Measurements from ENCODE around the gene FRYL.
"Not testable (repeated sequence)": the region's sequence is repeated elsewhere in the genome, so short reads cannot be mapped to it uniquely, and the experiment has no call there.

The FRYL gene

DNA sequence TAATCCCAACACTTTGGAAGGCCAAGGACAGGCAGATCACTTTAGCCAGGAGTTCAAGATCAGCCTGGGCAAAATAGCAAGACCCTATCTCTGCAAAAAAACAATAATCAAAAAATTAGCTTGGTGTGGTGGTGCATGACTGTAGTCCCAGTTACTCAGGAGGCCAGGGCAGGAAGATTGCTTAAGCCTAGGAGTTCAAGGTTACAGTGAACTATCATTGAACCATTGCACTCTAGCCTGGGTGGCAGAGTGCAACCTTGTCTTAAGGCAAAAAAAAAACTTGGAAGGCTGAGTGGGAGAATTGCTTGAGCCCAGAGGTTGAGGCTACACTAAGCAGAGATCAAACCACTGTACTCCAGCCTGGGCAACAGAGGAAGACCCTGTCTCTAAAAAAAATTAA lies 5.2 kb upstream of the FRYL start:
- no peak for DNase-seq (ENCODE audit: low read depth in 2 of 2)

DNA sequence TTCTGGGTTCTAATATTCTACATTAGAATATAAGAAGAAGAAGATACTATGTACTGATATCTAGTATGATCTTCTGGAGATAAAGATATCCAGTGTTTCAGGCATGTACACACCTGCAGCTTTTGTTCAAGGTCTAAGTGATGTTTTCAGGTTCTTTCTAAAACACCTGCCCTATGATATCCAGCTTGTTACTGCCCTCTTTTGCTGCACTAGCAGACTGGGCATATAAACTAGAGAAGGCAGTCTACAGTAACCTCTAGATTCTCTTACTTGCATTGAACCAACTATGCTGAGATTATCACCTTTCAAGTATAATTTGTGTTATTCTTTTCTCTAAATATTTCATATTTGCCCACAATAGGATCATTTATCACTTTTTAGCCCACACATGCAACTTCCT lies 1.9 kb upstream of the FRYL start:
- no peak for DNase-seq (ENCODE audit: low read depth in 2 of 2)

DNA sequence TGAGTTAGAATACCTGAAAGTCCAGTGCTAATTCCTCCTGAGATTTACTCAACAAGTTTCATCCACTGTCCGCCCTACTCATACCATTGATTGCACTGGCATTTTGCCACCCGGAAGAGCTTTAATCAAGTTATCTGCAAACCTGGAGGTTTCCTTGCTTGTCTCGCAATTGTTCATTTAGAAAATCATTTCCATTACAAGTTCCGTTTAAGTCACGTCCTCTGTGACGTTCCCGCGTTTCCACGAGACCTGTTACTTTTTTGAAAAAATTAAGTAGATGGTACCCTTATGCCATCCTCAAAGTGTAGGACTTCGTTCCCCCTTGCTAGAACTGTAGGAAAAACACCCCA lies 761 bp upstream of the FRYL start:
- DNase-seq (ENCODE audit: low read depth in 2 of 2) = peak in 1 of 2 donors; percentile 10

DNA sequence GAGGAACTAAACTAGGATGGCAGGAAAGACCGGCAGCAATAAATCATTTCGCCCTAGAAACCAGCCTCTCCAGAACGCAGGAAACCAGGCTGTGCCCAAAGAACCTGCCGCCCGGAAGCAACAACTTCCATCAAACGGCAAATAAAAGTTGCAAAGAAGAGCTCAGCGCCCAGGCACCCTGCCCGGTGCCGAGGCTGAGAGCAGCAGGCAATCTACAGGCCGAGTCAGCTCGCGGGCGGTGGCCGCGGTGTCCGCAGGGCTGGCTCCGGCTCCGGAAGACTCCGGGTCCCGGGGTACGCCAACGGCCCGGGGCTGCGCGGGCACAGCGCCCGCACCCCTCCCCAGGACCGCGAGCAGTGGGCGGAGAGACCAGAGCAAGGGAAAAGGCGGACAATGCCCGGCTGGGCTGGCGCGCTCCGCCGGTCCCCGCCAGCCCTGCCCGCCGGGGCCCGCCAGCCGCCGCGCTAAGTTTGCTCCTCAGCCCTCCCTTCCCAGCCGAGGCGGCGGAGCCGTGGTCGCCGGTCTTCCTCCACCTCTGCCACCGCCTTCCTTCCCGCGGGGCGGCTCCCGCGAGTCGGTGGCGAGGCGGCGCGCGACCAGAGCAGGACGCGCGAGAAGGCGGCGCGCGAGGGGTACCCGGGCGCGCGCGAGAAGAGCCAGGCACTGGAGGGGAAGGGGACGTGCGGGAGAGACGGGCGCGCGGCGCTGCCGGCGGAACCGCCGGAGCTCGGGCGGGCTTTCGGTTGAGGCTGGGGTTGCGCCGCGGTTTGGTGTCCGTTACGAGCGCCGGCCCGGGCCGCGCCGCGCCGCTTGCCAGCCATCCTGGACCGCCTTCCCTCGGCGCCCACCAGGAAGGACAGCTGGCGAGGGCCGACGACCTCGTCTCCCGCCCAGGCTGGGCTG lies 733 bp downstream of the FRYL start:
- peak; percentile 16 to 61 for DNase-seq (ENCODE audit: low read depth in 2 of 2)

DNA sequence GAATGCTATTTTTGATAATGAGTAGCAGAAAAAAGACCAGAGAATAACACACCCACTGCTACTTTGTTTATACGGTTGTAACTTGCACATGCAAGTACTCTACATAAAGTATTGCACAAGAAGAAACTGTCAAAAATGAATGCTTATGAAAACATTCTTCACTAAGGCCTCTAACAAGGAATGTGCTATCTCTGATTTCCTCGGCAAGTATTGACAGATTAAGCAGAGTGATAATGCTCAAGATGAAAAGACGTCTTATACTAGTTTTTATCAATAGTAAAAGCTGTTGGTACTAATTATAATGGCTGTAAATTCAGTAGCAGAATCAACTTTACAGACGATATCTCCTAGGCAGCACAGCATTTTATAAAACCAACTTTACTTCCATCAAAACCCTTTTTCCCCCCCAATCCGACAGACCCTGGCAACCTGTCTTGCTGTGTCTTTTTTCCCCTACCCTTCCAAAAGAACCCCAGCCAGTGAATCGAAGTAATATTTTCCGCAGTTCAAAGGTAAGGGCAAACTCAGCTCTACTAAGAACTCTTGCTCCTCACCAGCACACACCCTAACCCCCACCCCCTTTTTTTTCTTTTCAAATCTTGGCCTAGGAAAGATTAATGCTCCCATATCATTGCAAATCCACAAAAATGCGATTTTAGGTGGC lies 1.5 kb downstream of the FRYL start:
- DNase-seq (ENCODE audit: low read depth in 2 of 2) = no peak

DNA sequence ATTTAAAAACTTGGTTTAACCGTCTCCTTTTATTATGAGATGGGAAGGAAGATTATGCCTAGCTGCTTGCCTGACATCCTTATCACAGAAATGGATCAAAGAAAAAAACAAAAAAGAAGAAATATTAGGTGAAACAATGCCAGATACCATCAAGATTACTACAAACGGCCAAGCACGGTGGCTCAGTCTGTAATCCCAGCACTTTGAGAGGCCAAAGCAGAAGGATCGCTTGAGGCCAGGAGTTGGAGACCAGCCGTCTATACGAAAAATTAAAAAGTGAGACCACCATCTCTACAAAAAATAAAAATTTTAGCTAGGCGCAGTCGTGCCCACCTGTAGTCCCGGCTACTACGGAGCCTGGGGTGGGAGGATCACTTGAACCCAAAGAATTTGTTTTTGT lies 2.3 kb downstream of the FRYL start:
- DNase-seq (ENCODE audit: low read depth in 2 of 2) = no peak

DNA sequence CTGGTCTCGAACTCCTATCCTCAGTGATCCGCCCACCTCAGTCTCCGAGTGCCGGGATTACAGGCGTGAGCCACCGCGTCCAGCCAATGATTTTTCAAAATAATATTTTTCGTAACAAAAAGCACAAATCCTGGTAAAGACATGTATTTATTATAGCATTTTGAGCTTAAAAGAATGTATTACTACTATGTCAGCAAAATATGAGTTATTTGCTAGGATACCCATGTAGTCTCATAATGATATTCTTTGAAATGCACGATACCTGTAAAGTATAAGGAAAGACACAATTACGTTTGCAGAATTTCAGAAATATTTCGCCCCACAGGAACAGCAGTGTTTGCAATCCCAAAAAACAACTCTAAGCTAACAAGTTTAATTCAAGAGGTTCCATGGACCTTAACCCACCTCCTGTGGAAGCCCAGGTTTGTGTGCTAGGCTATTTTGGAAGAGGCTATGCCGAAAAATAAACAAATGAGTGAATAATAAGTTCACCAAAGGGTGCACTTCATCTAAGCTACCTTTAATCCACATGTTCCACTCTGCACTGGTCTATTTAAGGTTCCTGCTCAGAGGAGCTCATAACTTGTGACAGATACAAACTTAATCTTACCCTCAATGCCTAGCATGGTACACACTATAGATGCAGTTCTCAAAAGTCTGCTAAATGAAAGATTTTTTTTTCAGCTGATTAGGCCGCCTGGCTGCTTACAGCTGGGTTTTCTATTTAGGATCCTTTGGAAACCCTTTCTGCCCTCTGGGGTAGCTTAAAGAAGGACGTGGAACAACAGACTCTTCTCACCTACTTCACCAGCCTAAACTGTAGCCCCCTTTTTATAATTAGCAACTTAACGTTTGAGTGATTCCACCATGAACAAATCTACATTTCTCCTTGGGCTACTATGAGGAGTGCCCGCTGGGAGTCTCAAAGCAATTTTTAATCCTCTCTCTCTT lies 5.0 kb downstream of the FRYL start:
- DNase-seq (ENCODE audit: low read depth in 2 of 2) = no peak

DNA sequence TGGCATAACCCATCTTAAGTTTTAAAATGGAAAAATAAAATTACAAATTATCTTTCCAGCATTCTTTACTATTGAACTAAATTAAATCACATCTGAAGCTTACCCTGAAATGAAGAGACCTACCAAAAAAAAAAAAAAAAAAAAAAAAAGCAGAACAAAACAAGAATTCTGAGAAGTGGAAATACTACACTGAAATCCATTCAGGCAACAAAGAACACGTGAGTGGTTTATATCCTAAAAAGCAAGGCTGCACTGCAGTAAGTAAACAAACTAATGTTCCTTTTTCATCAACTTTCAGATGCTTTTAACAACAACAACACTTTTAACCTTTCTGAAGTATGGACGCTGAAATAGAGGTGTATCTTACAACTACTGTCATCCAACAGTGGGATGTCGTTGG lies 7.5 kb downstream of the FRYL start:
- no peak for DNase-seq (ENCODE audit: low read depth in 2 of 2)

DNA sequence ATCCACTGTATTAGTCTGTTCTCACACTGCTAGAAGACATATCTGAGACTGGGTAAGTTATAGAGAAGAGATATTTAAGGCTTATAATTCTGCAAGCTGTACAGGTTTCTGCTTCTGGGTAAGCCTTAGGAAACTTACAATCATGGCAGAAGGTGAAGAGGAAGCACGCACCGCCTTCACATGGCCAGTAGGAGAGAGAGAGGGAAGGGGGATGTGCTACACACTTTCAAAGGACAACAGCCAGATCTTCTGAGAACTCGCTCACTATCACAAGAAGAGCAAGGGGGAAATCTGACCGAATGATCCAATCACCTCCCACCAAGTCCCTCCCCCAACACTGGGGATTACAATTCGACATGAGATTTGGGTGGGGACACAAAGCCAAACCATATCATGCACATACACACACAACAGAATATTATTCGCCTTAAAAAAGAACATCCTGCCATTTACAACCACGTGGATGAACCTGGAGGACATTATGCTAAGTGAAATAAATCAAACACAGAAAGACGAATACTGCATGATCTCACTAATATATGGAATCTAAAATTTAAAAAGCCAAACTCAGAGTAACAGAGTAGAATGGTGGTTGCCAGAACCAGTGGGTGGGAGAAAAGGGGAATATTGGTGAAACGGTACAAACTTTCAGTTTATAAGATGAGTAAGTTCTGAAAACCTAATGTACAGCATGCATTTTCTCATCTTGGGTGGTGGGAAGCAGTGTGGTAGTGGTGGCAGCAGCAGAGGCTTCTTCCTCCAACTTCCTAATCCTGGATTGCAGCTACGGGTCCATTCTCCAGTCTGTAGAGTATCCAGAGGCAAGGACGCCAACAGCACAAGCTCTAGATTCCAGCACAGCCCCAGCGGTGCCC lies 12.8 kb downstream of the FRYL start:
- DNase-seq (ENCODE audit: low read depth in 2 of 2) = no peak

DNA sequence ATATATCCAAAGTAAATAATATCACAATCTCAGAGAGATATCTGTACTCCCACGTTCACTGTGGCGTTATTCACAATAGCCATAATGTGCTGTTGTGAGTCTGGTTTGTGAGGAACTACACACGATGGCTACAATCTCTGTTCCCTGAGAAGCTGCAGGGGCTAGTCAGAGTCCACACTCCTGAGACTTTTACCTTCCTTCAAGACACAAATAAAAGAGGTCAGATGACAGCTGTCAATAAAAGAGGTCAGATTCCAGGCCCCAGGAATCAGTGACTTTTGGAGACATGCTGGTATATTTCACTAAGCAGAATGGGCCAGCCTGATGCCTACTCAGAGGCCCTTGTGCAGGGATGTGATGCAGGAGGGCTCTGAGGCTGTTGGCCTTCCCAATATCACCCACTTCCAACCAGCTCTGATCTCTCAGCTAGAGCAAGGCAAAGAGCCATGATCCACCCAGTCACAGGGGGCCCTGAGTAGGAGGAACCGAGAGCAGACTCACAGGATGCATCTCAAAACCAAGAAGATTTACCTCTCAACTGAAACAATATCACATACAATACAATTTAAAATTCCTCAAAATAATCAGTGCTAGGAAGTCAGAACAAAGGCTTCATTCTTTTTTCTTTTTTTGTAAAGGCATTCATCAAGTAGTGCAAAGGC lies 13.8 kb downstream of the FRYL start:
- no peak for DNase-seq (ENCODE audit: low read depth in 2 of 2)

DNA sequence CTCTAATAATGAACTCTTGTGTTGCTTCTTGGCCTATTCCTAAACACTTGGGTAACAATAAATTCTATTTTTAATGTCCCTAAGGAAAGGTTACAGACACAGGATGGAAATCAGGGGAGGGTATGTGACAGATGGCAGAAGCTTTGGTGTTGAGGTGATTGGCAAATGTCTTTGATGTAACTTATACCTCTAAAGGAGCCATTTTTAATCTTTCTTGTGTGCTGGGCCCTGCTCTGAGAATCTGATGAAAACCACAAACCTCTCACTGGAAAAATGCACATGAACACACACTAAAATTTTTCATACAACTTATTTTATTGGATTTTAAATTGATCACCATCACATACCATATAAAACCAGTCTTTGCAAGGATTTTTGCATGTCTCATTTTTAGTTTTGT lies 17.7 kb downstream of the FRYL start:
- no peak for DNase-seq (ENCODE audit: low read depth in 2 of 2)

DNA sequence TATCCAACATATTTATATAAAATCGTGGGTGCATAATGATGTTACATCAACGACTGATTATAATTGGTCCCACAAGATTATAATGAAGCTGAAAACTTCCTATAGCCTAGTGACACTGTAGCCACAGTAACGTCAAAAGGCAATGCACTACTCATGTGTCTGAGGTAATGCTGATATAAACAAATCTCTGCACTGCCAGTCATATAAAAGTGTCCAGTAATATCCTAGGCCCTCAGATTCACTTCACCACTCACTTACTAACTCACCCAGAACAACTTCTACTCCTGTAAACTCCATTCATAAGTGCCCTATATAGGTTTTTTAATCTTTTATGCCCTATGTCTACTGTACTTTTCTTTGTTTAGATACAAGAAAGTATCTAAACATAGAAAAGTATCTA lies 18.8 kb downstream of the FRYL start:
- DNase-seq (ENCODE audit: low read depth in 2 of 2) = no peak

DNA sequence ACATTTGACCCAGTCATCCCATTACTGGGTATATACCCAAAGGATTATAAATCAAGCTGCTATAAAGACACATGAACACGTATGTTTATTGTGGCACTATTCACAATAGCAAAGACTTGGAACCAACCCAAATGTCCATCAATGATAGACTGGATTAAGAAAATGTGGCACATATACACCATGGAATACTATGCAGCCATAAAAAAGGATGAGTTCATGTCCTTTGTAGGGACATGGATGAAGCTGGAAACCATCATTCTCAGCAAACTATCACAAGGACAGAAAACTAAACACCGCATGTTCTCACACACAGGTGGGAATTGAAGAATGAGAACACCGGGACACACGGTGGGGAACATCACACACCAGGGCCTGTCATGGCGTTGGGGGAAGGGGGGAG lies 21.4 kb downstream of the FRYL start:
- not testable (repeated sequence) for DNase-seq (ENCODE audit: low read depth in 2 of 2)

DNA sequence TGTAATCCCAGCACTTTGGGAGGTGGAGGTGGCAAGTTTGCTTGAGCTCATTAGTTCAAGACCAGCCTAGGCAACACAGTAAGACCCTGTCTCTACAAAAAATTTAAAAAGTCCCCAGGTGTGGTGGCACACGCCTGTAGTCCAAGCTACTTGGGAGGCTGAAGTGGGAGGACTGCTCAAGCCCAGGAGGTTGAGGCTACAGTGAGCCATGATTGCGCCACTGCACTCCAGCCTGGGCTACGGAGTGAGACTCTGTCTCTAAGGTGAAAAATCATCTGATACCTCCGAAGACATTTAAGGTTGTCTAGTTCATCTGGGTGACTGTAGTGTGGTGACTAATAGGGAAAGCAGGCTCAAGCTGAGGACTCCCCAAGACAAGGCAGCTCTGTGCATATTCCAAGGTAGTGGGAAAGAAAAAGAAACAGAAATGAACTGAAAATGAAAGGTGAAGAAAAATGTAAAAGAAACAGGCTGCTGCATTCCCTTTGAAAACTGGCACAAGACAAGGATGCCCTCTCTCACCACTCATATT lies 23.3 kb downstream of the FRYL start:
- no peak for DNase-seq (ENCODE audit: low read depth in 2 of 2)

DNA sequence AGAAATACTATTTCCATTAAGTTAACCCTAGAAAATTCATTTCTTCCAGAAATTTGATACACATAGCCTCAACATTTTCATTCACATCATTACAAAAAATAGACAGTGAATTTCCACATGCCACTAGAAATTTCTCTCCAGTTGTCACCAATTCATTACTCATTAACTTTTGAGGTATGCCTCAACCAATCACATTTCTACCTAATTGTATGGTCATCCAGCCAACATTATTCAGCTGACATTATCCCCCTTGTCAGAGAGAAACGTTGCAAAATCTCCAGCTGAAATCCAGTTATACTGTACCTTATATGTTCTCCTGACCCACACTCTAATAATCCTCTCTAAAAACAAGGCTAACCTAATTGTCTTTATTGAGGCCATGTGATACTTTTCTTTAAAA lies 24.8 kb downstream of the FRYL start:
- no peak for DNase-seq (ENCODE audit: low read depth in 2 of 2)

DNA sequence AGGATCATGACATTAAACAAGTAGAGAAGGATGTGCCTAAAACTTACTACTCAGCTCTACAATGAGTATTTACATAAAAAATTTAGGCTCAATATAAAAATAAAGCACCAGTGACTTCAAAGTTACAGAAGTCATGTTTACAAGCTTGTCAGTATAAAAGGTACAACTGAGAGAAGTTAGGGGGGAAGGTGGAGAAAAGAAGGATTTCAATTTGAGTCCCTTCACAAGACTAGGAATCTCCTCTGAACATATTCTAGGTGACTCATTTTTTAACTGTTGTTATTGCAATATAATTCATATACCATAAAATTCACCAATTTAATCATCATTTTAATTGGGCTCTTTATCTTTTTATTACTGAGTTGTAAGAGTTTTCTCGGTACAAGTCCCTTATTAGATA lies 26.9 kb downstream of the FRYL start:
- DNase-seq (ENCODE audit: low read depth in 2 of 2) = no peak

DNA sequence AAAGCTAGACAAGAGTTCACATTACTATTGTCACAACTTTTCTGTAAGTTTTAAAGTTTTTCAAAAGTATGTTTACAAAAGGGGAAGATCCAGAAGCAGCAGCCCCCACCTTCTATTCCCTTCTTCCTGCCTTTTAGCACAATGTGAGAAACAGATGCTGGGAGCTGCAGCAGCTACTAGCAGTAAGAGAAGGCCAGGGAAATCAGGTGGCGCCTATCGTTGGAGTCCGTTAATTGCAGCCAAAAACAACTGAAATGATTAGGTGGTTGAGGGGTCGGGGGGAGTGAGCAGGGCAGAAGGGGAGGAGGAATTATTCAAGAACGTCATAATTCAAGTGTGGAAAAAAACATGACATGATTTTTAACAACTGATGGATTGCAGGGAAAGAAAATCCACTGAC lies 27.4 kb downstream of the FRYL start:
- no peak for DNase-seq (ENCODE audit: low read depth in 2 of 2)

DNA sequence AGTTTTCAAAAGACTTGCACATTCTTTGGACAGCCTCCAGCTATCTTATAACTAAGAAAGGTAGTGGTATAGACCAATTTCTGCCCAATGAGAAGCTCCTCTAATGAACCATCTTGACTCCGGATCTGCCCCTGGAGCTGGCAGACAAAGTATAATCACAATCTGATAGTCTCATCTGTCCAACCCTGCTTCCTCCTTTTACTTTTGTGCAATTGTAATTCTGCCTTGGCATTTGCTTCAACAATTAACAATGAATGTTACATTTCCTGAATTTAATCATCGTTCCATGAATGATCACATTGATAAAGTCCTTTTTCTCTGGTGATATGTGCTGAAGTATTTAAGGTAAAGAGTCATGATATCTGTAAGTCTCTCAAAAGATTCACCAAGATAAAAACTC lies 27.8 kb downstream of the FRYL start:
- no peak for DNase-seq (ENCODE audit: low read depth in 2 of 2)

DNA sequence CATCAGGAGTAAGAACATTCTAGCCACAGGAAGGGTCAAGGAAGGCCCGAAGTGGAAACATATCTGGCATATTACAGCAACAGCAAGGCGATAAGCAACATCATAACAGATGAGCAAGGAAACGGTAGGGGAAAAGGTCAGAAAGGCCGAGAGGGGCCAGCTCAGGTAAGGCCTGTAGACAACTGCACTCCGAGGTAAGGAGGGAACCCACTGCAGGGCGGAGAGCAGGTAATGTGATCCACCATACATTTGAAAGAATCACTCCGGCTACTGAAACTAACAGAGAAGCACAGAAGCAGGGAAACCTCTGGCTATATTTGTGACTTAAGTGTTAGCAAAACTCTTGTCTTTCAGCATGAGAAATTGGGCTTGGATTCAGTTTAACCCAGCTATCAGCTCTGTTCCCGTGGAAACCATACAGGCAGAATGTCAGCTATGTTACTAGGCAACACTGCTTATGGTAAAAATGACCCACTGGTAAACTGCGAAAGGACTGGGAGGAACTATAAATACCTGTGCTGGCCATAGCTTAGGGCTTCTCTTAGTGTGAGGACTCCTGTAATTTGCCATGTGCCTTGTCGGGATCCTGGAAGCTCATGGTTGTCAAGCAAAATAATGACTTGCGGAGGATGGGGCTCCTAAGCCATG lies 31.0 kb downstream of the FRYL start:
- DNase-seq (ENCODE audit: low read depth in 2 of 2) = no peak
